ENCODE data around the gene PPP1R1C. TPM values are rescaled to one million over a fixed set of nuclear protein-coding genes. Genes with fewer than 3 reads are reported as not detected.
A peak's percentile ranks its signal among the peaks of the same experiment; 100 is the strongest.

Gene PPP1R1C
- total RNA-seq, 1 experiment from 2014 or later = 4.0 TPM

GRCh38 chr2:182064019-182064778 lies 78.5 kb downstream of the PPP1R1C start:
- no peaks in the 10 kb centered on the region for H3K79me1 ChIP-seq (ENCODE audit: insufficient read depth, low read depth, low read length, poor library complexity, severe bottlenecking)
- no peak overlapping the region for H2BK5ac ChIP-seq (ENCODE audit: insufficient read length, low read length)
- Mint-ChIP-seq H3K27ac (peak overlapping the region in 1 of 3 experiments; percentile 34; a peak in 1 of 7 replicates), H3K4me3 (no peak overlapping the region), H3K4me1 (peaks cover 13% of the 10 kb centered on the region in 2 experiments), H3K27me3 (ENCODE audit: low read depth) (no peaks in the 10 kb centered on the region), H3K36me3 (ENCODE audit: insufficient read depth in 1 of 3, low read depth in 3 of 3) (no peaks in the 10 kb centered on the region), H3K9me3 (no peaks in the 10 kb centered on the region)
- no peak overlapping the region; the same call in 1 of the 2 replicates for H2BK15ac ChIP-seq (ENCODE audit: low read depth, low read length)
- no peaks in the 10 kb centered on the region for H3K23me2 ChIP-seq (ENCODE audit: insufficient read length, low read depth, low read length, poor library complexity, severe bottlenecking)
- H3K9me3 ChIP-seq (ENCODE audit: control insufficient read depth, low read depth, low read length) = no peaks in the 10 kb centered on the region
- no peak overlapping the region for H3K18ac ChIP-seq (ENCODE audit: insufficient read length, low read depth, low read length)
- H3K4me1 ChIP-seq (ENCODE audit: insufficient read depth, low read length) = peaks cover 3% of the 10 kb centered on the region
- no CpG with 5 or more reads among the region's 3 CpGs for WGBS (ENCODE audit: extremely low coverage, insufficient read length, low lambda C conversion rate)
- no peak overlapping the region for H3K9ac ChIP-seq (ENCODE audit: extremely low read depth, insufficient read length, low read length)
- H3K27me3 ChIP-seq (ENCODE audit: insufficient read depth, low read length) = no peaks in the 10 kb centered on the region
- no peak overlapping the region for H4K5ac ChIP-seq (ENCODE audit: insufficient read length, low read depth, low read length)
- no peaks in the 10 kb centered on the region for H3K79me2 ChIP-seq (ENCODE audit: insufficient read depth, low read length)
- no peak overlapping the region for H3K23ac ChIP-seq (ENCODE audit: insufficient read length, low read depth, low read length)
- no peak overlapping the region for H3K27ac ChIP-seq (ENCODE audit: insufficient read length, low read depth, low read length)
- H3K56ac ChIP-seq (ENCODE audit: insufficient read length, low read depth, low read length) = no peak overlapping the region
- H3K4ac ChIP-seq (ENCODE audit: low read depth, low read length) = no peak overlapping the region
- DNase-seq = no peak
- no peaks in the 10 kb centered on the region for H4K20me1 ChIP-seq (ENCODE audit: control insufficient read depth, insufficient read depth, insufficient read length)
- no peak overlapping the region for H3K14ac ChIP-seq (ENCODE audit: insufficient read depth, low read length)
- no peak overlapping the region for H4K8ac ChIP-seq (replicated peaks; ENCODE audit: insufficient read length, low read depth, low read length)
- no peak for TF ChIP-seq CTCF (conservative IDR thresholded peaks at IDR 0.05)
- no peak overlapping the region for H2BK12ac ChIP-seq (ENCODE audit: insufficient read length, low read depth, low read length)
- no peak overlapping the region for H4K91ac ChIP-seq (ENCODE audit: insufficient read length, low read depth, low read length)
- no peak overlapping the region for H2AK5ac ChIP-seq (ENCODE audit: insufficient read length, low read length)
- no peak overlapping the region for H3T11ph ChIP-seq (ENCODE audit: low read length)
- no peak overlapping the region for H2AFZ ChIP-seq (ENCODE audit: low read length)
- no peak overlapping the region for H2BK20ac ChIP-seq (ENCODE audit: low read depth, low read length, poor library complexity, severe bottlenecking)
- no peak overlapping the region for H2BK120ac ChIP-seq (ENCODE audit: low read depth, low read length, poor library complexity, severe bottlenecking)
- H3K4me2 ChIP-seq (ENCODE audit: insufficient read depth, insufficient read length, low read length) = no peak overlapping the region
